ENCODE data around the gene MKNK2.

Gene MKNK2

GRCh38 chr19:2026770-2027169 lies 24.3 kb downstream of the MKNK2 start:
- DNase-seq, result no peak

GRCh38 chr19:2022289-2022688 lies 28.8 kb downstream of the MKNK2 start:
- no peak for DNase-seq

GRCh38 chr19:2021453-2022140 lies 29.4 kb downstream of the MKNK2 start:
- DNase-seq, result no peak

- no peak for DNase-seq
Observed at GRCh38 chr19:2018752-2019151, 32.3 kb downstream of the MKNK2 start.

- peak; percentile 56 for DNase-seq
Observed at GRCh38 chr19:2016041-2016807, 34.8 kb downstream of the MKNK2 start.

- peak; percentile 57 for DNase-seq
Observed at GRCh38 chr19:2015608-2015950, 35.5 kb downstream of the MKNK2 start, which contains the start of gene BTBD2. Gene BTBD2 (minus strand): TSS chr19:2015714. CDS start chr19:2015703, 11 bp downstream.

- DNase-seq, result peak; percentile 33
Observed at GRCh38 chr19:2014731-2015607, 36.1 kb downstream of the MKNK2 start.

- DNase-seq, result no peak
Observed at GRCh38 chr19:2014131-2014571, 36.9 kb downstream of the MKNK2 start.

- no peak for DNase-seq
Observed at GRCh38 chr19:2013683-2013961, 37.4 kb downstream of the MKNK2 start.

GRCh38 chr19:2012941-2013682 lies 37.9 kb downstream of the MKNK2 start:
- DNase-seq, result no peak

- DNase-seq, result no peak
Observed at GRCh38 chr19:2011169-2011568, 39.9 kb downstream of the MKNK2 start.

- DNase-seq, result no peak
Observed at GRCh38 chr19:2010135-2010668, 40.8 kb downstream of the MKNK2 start.

GRCh38 chr19:2003874-2004273 lies 47.2 kb downstream of the MKNK2 start:
- no peak for DNase-seq

GRCh38 chr19:1999856-2000515 lies 51.1 kb downstream of the MKNK2 start:
- DNase-seq, result no peak

- DNase-seq, result no peak
Observed at GRCh38 chr19:1998712-1999708, 52.0 kb downstream of the MKNK2 start.

GRCh38 chr19:1997353-1998233 lies 53.5 kb downstream of the MKNK2 start:
- DNase-seq, result no peak

- no peak for DNase-seq
Observed at GRCh38 chr19:1992759-1993260, 58.2 kb downstream of the MKNK2 start.

- no peak for DNase-seq
Observed at GRCh38 chr19:1991018-1991913, 59.8 kb downstream of the MKNK2 start.

All from activated naive CD4-positive, alpha-beta T cell treated with Interleukin-2 at 50 U/mL for 16 hours (primary cell).